ENCODE data around the gene PRDM5. TPM values are rescaled to one million over a fixed set of nuclear protein-coding genes. Genes with fewer than 3 reads are reported as not detected.

PRDM5 gene
- total RNA-seq, 1 experiment from 2014 or later = 5.1 TPM

DNA sequence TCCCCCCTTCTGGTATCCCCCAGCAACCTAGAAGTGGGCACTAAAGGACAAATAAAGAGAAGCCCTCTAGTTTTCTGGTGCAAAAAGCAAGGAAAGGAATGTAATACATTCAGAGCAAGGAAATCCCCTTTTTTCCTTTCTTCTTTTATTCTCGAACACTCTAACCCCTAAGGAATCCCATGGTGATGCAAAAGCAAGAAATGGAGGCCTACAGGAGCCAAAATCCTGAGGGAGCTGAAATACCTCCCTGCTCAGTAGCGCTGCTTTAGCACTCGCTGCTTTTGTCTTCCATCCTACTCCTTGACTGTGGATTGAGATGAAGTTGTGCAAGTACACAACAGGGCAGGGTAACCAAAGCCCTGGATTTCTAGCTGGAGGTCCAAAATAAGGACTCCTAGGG, 251.0 kb downstream of the PRDM5 start:
- H3K4me1 ChIP-seq (ENCODE audit: control insufficient read depth in 1 of 2, insufficient read depth in 2 of 2, low read length in 2 of 2) = no peaks in the 10 kb centered on the region
- POLR2A ChIA-PET = no interaction called here
- no peak overlapping the region for H3K9ac ChIP-seq (ENCODE audit: low read length)
- ATAC-seq = no peak
- no peak overlapping the region for H3K4me2 ChIP-seq (ENCODE audit: low read length)
- no peaks in the 10 kb centered on the region for H4K20me1 ChIP-seq (ENCODE audit: insufficient read depth)
- no peak for TF ChIP-seq YY1 (IDR thresholded peaks at IDR 0.05; ENCODE audit: extremely low read depth, insufficient replicate concordance, low read depth, low read length)
- no peak for TF ChIP-seq ELF1 (IDR thresholded peaks at IDR 0.05; ENCODE audit: borderline replicate concordance, low read depth)
- TF ChIP-seq EZH2 (IDR thresholded peaks at IDR 0.05) = no peak
- no peak for TF ChIP-seq POLR2A (IDR thresholded peaks at IDR 0.05; ENCODE audit: borderline replicate concordance, extremely low read depth, insufficient read depth, insufficient read length)
- TF ChIP-seq SP1 (IDR thresholded peaks at IDR 0.05; ENCODE audit: low read depth) = no peak
- TF ChIP-seq, protein P1, sequence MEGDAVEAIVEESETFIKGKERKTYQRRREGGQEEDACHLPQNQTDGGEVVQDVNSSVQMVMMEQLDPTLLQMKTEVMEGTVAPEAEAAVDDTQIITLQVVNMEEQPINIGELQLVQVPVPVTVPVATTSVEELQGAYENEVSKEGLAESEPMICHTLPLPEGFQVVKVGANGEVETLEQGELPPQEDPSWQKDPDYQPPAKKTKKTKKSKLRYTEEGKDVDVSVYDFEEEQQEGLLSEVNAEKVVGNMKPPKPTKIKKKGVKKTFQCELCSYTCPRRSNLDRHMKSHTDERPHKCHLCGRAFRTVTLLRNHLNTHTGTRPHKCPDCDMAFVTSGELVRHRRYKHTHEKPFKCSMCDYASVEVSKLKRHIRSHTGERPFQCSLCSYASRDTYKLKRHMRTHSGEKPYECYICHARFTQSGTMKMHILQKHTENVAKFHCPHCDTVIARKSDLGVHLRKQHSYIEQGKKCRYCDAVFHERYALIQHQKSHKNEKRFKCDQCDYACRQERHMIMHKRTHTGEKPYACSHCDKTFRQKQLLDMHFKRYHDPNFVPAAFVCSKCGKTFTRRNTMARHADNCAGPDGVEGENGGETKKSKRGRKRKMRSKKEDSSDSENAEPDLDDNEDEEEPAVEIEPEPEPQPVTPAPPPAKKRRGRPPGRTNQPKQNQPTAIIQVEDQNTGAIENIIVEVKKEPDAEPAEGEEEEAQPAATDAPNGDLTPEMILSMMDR (IDR thresholded peaks at IDR 0.05 in 2 of 3, conservative IDR thresholded peaks at IDR 0.05 in 1 of 3; ENCODE audit: borderline replicate concordance in 1 of 3, insufficient read depth in 1 of 3, low read depth in 2 of 3, low read length in 2 of 3) = no peak
- TF ChIP-seq ZNF274 (IDR thresholded peaks at IDR 0.05; ENCODE audit: low read depth, low read length) = no peak
- no peak for TF ChIP-seq FOSL1 (IDR thresholded peaks at IDR 0.05; ENCODE audit: low read depth)
- no peak for TF ChIP-seq CEBPB (IDR thresholded peaks at IDR 0.05; ENCODE audit: low read depth)
- intact Hi-C loops (cut with micrococcal nuclease) = no loop called here
- H3K36me3 ChIP-seq (ENCODE audit: control insufficient read depth in 1 of 2, insufficient read depth in 2 of 2, low read length in 2 of 2) = no peaks in the 10 kb centered on the region
- BruUV-seq (replicated peaks) = no TSS peak
- no peak for DNase-seq (ENCODE audit: low read depth, low spot score)
- no peak overlapping the region for H3K4me3 ChIP-seq (replicated peaks in 1 of 2; ENCODE audit: low read depth in 1 of 2, low read length in 2 of 2)
- no peaks in the 10 kb centered on the region for H3K9me3 ChIP-seq (ENCODE audit: control insufficient read depth in 1 of 2, insufficient read depth in 1 of 2, low read depth in 1 of 2, low read length in 2 of 2)
- H3K79me2 ChIP-seq (ENCODE audit: insufficient read depth, low read length) = no peaks in the 10 kb centered on the region
- H2AFZ ChIP-seq (ENCODE audit: low read depth, low read length, poor library complexity, severe bottlenecking) = no peak overlapping the region
- no peaks in the 10 kb centered on the region for H3K27me3 ChIP-seq (ENCODE audit: insufficient read depth, low read length)
- no peak overlapping the region for H3K27ac ChIP-seq (ENCODE audit: low read depth, low read length)
- CTCF ChIA-PET = no interaction called here
- RAD21 ChIA-PET (ENCODE audit: low non-redundant PET in 1 of 2, low total read pairs in 2 of 2, uncharacterized antibody in 2 of 2, unreplicated experiment in 2 of 2) = no interaction called here
- H3K9me2 ChIP-seq (ENCODE audit: insufficient read depth) = no peaks in the 10 kb centered on the region

- Histone ChIP-seq H3K36me3 (ENCODE audit: control insufficient read depth in 1 of 2, insufficient read depth in 2 of 2, low read length in 2 of 2) (no peaks in the 10 kb centered on the region), H3K9me3 (ENCODE audit: control insufficient read depth in 1 of 2, insufficient read depth in 1 of 2, low read depth in 1 of 2, low read length in 2 of 2) (no peaks in the 10 kb centered on the region), H3K27me3 (ENCODE audit: insufficient read depth, low read length) (no peaks in the 10 kb centered on the region), H3K4me1 (ENCODE audit: control insufficient read depth in 1 of 2, insufficient read depth in 2 of 2, low read length in 2 of 2) (no peaks in the 10 kb centered on the region), H4K20me1 (ENCODE audit: insufficient read depth) (no peaks in the 10 kb centered on the region), H2AFZ (ENCODE audit: low read depth, low read length, poor library complexity, severe bottlenecking) (no peak overlapping the region), H3K9ac (ENCODE audit: low read length) (no peak overlapping the region), H3K9me2 (ENCODE audit: insufficient read depth) (no peaks in the 10 kb centered on the region), H3K4me2 (ENCODE audit: low read length) (no peak overlapping the region), H3K4me3 (replicated peaks in 1 of 2; ENCODE audit: low read depth in 1 of 2, low read length in 2 of 2) (no peak overlapping the region), H3K79me2 (ENCODE audit: insufficient read depth, low read length) (no peaks in the 10 kb centered on the region), H3K27ac (ENCODE audit: low read depth, low read length) (no peak overlapping the region)
- no peak for ATAC-seq
- POLR2A ChIA-PET = no interaction called here
- RAD21 ChIA-PET (ENCODE audit: low non-redundant PET in 1 of 2, low total read pairs in 2 of 2, uncharacterized antibody in 2 of 2, unreplicated experiment in 2 of 2) = no interaction called here
- CTCF ChIA-PET = no interaction called here
- DNase-seq (ENCODE audit: low read depth, low spot score) = no peak
- intact Hi-C loops (cut with micrococcal nuclease) = no loop called here
- no TSS peak for BruUV-seq (replicated peaks)
- no peak for TF ChIP-seq EGR1 (IDR thresholded peaks at IDR 0.05; ENCODE audit: low read depth)
- TF ChIP-seq, protein P2, sequence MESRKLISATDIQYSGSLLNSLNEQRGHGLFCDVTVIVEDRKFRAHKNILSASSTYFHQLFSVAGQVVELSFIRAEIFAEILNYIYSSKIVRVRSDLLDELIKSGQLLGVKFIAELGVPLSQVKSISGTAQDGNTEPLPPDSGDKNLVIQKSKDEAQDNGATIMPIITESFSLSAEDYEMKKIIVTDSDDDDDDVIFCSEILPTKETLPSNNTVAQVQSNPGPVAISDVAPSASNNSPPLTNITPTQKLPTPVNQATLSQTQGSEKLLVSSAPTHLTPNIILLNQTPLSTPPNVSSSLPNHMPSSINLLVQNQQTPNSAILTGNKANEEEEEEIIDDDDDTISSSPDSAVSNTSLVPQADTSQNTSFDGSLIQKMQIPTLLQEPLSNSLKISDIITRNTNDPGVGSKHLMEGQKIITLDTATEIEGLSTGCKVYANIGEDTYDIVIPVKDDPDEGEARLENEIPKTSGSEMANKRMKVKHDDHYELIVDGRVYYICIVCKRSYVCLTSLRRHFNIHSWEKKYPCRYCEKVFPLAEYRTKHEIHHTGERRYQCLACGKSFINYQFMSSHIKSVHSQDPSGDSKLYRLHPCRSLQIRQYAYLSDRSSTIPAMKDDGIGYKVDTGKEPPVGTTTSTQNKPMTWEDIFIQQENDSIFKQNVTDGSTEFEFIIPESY (IDR thresholded peaks at IDR 0.05; ENCODE audit: extremely low read depth, insufficient replicate concordance, low read length) = no peak
- TF ChIP-seq, protein P3, sequence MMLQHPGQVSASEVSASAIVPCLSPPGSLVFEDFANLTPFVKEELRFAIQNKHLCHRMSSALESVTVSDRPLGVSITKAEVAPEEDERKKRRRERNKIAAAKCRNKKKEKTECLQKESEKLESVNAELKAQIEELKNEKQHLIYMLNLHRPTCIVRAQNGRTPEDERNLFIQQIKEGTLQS (IDR thresholded peaks at IDR 0.05) = no peak
Measured at GRCh38 chr4:120667102-120667501, 255.4 kb downstream of the PRDM5 start.
